GM10248 (cell line): ENCODE measurements around the gene SPTSSB.

Experiments used
- CTCF ChIA-PET: fragments of 300-600 bp; sonication (Branson Sonifier 250); formaldehyde crosslinking; extraction: SDS; loops from one replicate; lab custom pipeline; 2021; ENCODE audit warnings: antibody characterized with exemption; lab: Yijun Ruan, JAX
- POLR2A ChIA-PET: fragments of 350-650 bp; sonication (Branson Sonifier 250); formaldehyde crosslinking; extraction: SDS; loops from one replicate; lab custom pipeline; 2020; ENCODE audit warnings: antibody characterized with exemption; lab: Yijun Ruan, JAX
- DNase-seq: peaks from one replicate; pipeline ENCODE4 v3.0.0; 2012; ENCODE audit errors: extremely low spot score
- CTCF ChIP-seq: IDR thresholded peaks from 2 replicates; pipeline ENCODE4 v1.5.1; 2012; ENCODE audit warnings: mild to moderate bottlenecking, low read depth; ENCODE audit errors: extremely low read depth, missing control alignments, control extremely low read depth

SPTSSB gene

GRCh38 chr3:161305095-161305991 is 66.0 kb downstream of the SPTSSB start:
- TF ChIP-seq CTCF = peak; percentile 32
- peak; percentile 25 for DNase-seq
- ChIA-PET POLR2A (no interaction called here), CTCF (interaction anchor here (0.6 to 1.4 kb wide), 2 partner anchors 13 to 22 kb away, joined by 3 read pairs; no protein-coding TSS in a partner anchor)

- CTCF ChIA-PET = interaction anchor here (1.9 kb wide), 1 partner anchor 10 kb away, joined by 4 read pairs; no protein-coding TSS in a partner anchor
- TF ChIP-seq CTCF = no peak
- no peak for DNase-seq
- POLR2A ChIA-PET = no interaction called here
Measured at GRCh38 chr3:161296814-161297213, 74.5 kb downstream of the SPTSSB start.

GRCh38 chr3:161295325-161295724 is 76.0 kb downstream of the SPTSSB start:
- ChIA-PET CTCF (interaction anchor here (1.0 kb wide), 1 partner anchor 20 kb away, joined by 4 read pairs; no protein-coding TSS in a partner anchor), POLR2A (no interaction called here)
- no peak for DNase-seq
- TF ChIP-seq CTCF = no peak
